Fibroblast of lung (primary cell): ENCODE data around the gene SPACA7.

ENCODE experiments used
- EZH2 ChIP-seq: IDR thresholded peaks from 2 replicates; pipeline ENCODE4 v1.5.1; 2012; ENCODE audit warnings: low read length, control low read depth, mild to moderate bottlenecking; ENCODE audit errors: missing control alignments
- TF ChIP-seq, protein P1 (sequence below), 2 donors: IDR thresholded peaks in 1 of 2; conservative IDR thresholded peaks in 1 of 2; 1 replicate in 1 of 2; 2 replicates in 1 of 2; pipeline ENCODE4 v1.5.1; 2011 to 2012; ENCODE audit warnings: low read length in 2 of 2, control low read depth in 1 of 2, inconsistent platforms in 1 of 2, low read depth in 1 of 2, mild to moderate bottlenecking in 1 of 2

GRCh38 chr13:112457485-112457884 is 81.3 kb downstream of the SPACA7 start:
- TF ChIP-seq, protein P1, sequence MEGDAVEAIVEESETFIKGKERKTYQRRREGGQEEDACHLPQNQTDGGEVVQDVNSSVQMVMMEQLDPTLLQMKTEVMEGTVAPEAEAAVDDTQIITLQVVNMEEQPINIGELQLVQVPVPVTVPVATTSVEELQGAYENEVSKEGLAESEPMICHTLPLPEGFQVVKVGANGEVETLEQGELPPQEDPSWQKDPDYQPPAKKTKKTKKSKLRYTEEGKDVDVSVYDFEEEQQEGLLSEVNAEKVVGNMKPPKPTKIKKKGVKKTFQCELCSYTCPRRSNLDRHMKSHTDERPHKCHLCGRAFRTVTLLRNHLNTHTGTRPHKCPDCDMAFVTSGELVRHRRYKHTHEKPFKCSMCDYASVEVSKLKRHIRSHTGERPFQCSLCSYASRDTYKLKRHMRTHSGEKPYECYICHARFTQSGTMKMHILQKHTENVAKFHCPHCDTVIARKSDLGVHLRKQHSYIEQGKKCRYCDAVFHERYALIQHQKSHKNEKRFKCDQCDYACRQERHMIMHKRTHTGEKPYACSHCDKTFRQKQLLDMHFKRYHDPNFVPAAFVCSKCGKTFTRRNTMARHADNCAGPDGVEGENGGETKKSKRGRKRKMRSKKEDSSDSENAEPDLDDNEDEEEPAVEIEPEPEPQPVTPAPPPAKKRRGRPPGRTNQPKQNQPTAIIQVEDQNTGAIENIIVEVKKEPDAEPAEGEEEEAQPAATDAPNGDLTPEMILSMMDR (conservative IDR thresholded peaks at IDR 0.05 in 1 of 2, IDR thresholded peaks at IDR 0.05 in 1 of 2; ENCODE audit: low read depth in 1 of 2, low read length in 2 of 2) = no peak
- no peak for TF ChIP-seq EZH2
